H1 (cell line): ENCODE measurements around the gene C7orf57. TPM values are rescaled to one million over a fixed set of nuclear protein-coding genes. Genes with fewer than 3 reads are reported as not detected.

Source experiments
- CTCF ChIA-PET: fragments of 300-600 bp; sonication (Branson Sonifier 250); formaldehyde crosslinking; loops from one replicate; lab custom pipeline; 2021; ENCODE audit not compliant: partially characterized antibody; lab: Charles Lee
- POLR2A ChIA-PET: fragments of 300-600 bp; sonication (Branson Sonifier 250); formaldehyde crosslinking; loops from one replicate; lab custom pipeline; 2021; ENCODE audit warnings: inconsistent platforms; ENCODE audit not compliant: partially characterized antibody; lab: Charles Lee
- DNase-seq, 2 experiments: peaks; one replicate each; pipeline versions ENCODE4 v3.0.0 to v3.0.0-alpha.2; 2010 to 2022; ENCODE audit warnings: low spot score in 2 of 2, low read depth in 1 of 2, mixed read lengths in 1 of 2
- FAIRE-seq: peaks from 2 replicates; lab custom pipeline; 2011; peaks lifted over from hg19 to GRCh38; lab: Jason Lieb, UNC
- H2AFZ ChIP-seq: 2 replicates; pipeline ENCODE4 v1.8.1; 2012; ENCODE audit warnings: low read length, inconsistent platforms
- H2AK5ac ChIP-seq: 2 replicates; pipeline ENCODE4 v1.6.1; 2013; ENCODE audit warnings: low read depth, low read length
- H2BK120ac ChIP-seq: replicated peaks from 2 replicates; pipeline ENCODE3; 2013; ENCODE audit warnings: low read depth, low read length, inconsistent platforms
- H2BK12ac ChIP-seq: 2 replicates; pipeline ENCODE4 v1.6.1; 2013; ENCODE audit warnings: low read depth, low read length
- H2BK15ac ChIP-seq: 2 replicates; pipeline ENCODE4 v1.6.1; 2013; ENCODE audit warnings: low read length
- H2BK20ac ChIP-seq: 2 replicates; pipeline ENCODE4 v1.6.1; 2013; ENCODE audit warnings: low read length
- H2BK5ac ChIP-seq: 2 replicates; pipeline ENCODE4 v1.6.1; 2013; ENCODE audit warnings: low read depth, low read length
- H3K14ac ChIP-seq: 2 replicates; pipeline ENCODE4 v1.6.1; 2013; ENCODE audit warnings: inconsistent platforms; ENCODE audit not compliant: insufficient read length
- H3K18ac ChIP-seq: 2 replicates; pipeline ENCODE4 v1.6.1; 2013; ENCODE audit warnings: low read length; ENCODE audit errors: extremely low read depth
- H3K23ac ChIP-seq: 2 replicates; pipeline ENCODE4 v1.6.1; 2013; ENCODE audit warnings: inconsistent platforms; ENCODE audit not compliant: insufficient read length
- H3K23me2 ChIP-seq: 2 replicates; pipeline ENCODE4 v1.6.1; 2013; ENCODE audit warnings: low read depth, low read length
- H3K27ac ChIP-seq: 2 replicates; pipeline ENCODE4 v1.6.1; 2011; ENCODE audit warnings: low read depth, low read length, inconsistent platforms
- H3K27me3 ChIP-seq, 4 experiments: replicated peaks in 1 of 4; 1 replicate in 1 of 4; 2 replicates in 3 of 4; pipeline versions ENCODE4 v1.6.1 to v1.8.1; 2011 to 2013; ENCODE audit warnings: low read length in 3 of 4, mild to moderate bottlenecking in 3 of 4, inconsistent platforms in 2 of 4, mixed read lengths in 2 of 4, moderate library complexity in 1 of 4; ENCODE audit not compliant: control insufficient read depth in 3 of 4, insufficient read depth in 3 of 4; ENCODE audit errors: extremely low read depth in 1 of 4
- H3K36me3 ChIP-seq, 4 experiments: 2 replicates each; pipeline versions ENCODE4 v1.6.1 to v1.8.1; 2011 to 2013; ENCODE audit warnings: mild to moderate bottlenecking in 4 of 4, low read length in 3 of 4, moderate library complexity in 2 of 4, control low read depth in 1 of 4, inconsistent platforms in 1 of 4; ENCODE audit not compliant: insufficient read depth in 4 of 4, control insufficient read depth in 2 of 4
- H3K4ac ChIP-seq: replicated peaks from 2 replicates; pipeline ENCODE3; 2013; ENCODE audit warnings: low read length, low read depth, mixed read lengths, inconsistent platforms; ENCODE audit not compliant: insufficient read length
- H3K4me1 ChIP-seq, 4 experiments: replicated peaks in 1 of 4; 1 replicate in 1 of 4; 2 replicates in 3 of 4; pipeline versions ENCODE4 v1.6.1 to v1.8.1; 2011 to 2013; ENCODE audit warnings: low read length in 3 of 4, inconsistent platforms in 2 of 4, mixed read lengths in 1 of 4; ENCODE audit not compliant: insufficient read depth in 4 of 4, control insufficient read depth in 3 of 4
- H3K4me2 ChIP-seq, 2 experiments: 2 replicates each; pipeline versions ENCODE4 v1.6.1 to v1.8.1; 2011 to 2013; ENCODE audit warnings: low read depth in 2 of 2, low read length in 2 of 2, control low read depth in 1 of 2, inconsistent platforms in 1 of 2, mild to moderate bottlenecking in 1 of 2; ENCODE audit not compliant: insufficient read depth in 1 of 2
- H3K4me3 ChIP-seq, 4 experiments: fragments of 200-600, 300-600 bp in 1 of 4; sonication (generic), shearing (Covaris generic), sonication (Bioruptor Twin) in 1 of 4; 2 replicates each; pipeline versions ENCODE4 v1.5.1 to v1.8.1; 2011 to 2016; ENCODE audit warnings: low read length in 4 of 4, low read depth in 3 of 4, control low read depth in 2 of 4, inconsistent platforms in 2 of 4, mild to moderate bottlenecking in 2 of 4, mixed read lengths in 1 of 4, moderate library complexity in 1 of 4; ENCODE audit not compliant: insufficient read depth in 2 of 4; ENCODE audit errors: extremely low read depth in 1 of 4
- H3K56ac ChIP-seq: replicated peaks from 2 replicates; pipeline ENCODE3; 2013; ENCODE audit warnings: low read depth, mild to moderate bottlenecking, mixed read lengths, low read length, inconsistent platforms; ENCODE audit not compliant: insufficient read length
- H3K79me1 ChIP-seq: 2 replicates; pipeline ENCODE4 v1.6.1; 2013; ENCODE audit warnings: low read depth, low read length, control low read depth
- H3K79me2 ChIP-seq, 2 experiments: 2 replicates each; pipeline versions ENCODE4 v1.6.1 to v1.8.1; 2012 to 2013; ENCODE audit warnings: low read length in 2 of 2, mild to moderate bottlenecking in 2 of 2, inconsistent platforms in 1 of 2; ENCODE audit not compliant: insufficient read depth in 2 of 2, control insufficient read depth in 1 of 2
- H3K9ac ChIP-seq, 4 experiments: replicated peaks in 1 of 4; 1 replicate in 1 of 4; 2 replicates in 3 of 4; pipeline versions ENCODE4 v1.6.1 to v1.8.1; 2011 to 2013; ENCODE audit warnings: low read depth in 3 of 4, low read length in 3 of 4, control low read depth in 2 of 4, mild to moderate bottlenecking in 2 of 4, moderate library complexity in 2 of 4, inconsistent platforms in 1 of 4; ENCODE audit errors: extremely low read depth in 1 of 4
- H3K9me3 ChIP-seq, 2 experiments: 2 replicates each; pipeline versions ENCODE4 v1.6.1 to v1.8.1; 2012 to 2013; ENCODE audit warnings: mild to moderate bottlenecking in 2 of 2, moderate library complexity in 2 of 2, control low read depth in 1 of 2, inconsistent platforms in 1 of 2, low read depth in 1 of 2, low read length in 1 of 2, mixed read lengths in 1 of 2; ENCODE audit not compliant: insufficient read depth in 2 of 2
- H4K20me1 ChIP-seq, 2 experiments: replicated peaks in 1 of 2; 2 replicates each; pipeline versions ENCODE3 to v1.8.1; 2011 to 2013; ENCODE audit warnings: inconsistent platforms in 2 of 2, low read length in 2 of 2, mild to moderate bottlenecking in 1 of 2; ENCODE audit not compliant: insufficient read depth in 2 of 2, control insufficient read depth in 1 of 2
- H4K5ac ChIP-seq: 2 replicates; pipeline ENCODE4 v1.6.1; 2013; ENCODE audit warnings: low read length, low read depth, mixed read lengths, inconsistent platforms; ENCODE audit not compliant: insufficient read length
- H4K8ac ChIP-seq: 2 replicates; pipeline ENCODE4 v1.8.0; 2013; ENCODE audit warnings: mild to moderate bottlenecking, moderate library complexity, low read length, inconsistent platforms; ENCODE audit not compliant: insufficient read depth; ENCODE audit errors: extremely low read depth
- H4K91ac ChIP-seq: replicated peaks from 2 replicates; pipeline ENCODE3; 2013; ENCODE audit warnings: low read length, mixed read lengths, inconsistent platforms; ENCODE audit not compliant: insufficient read length
- BACH1 ChIP-seq: IDR thresholded peaks from 2 replicates; pipeline ENCODE4 v1.6.1; 2012; ENCODE audit warnings: low read length, improper control_type of control experiment
- JUN ChIP-seq: IDR thresholded peaks from 2 replicates; pipeline ENCODE4 v1.6.1; 2011; ENCODE audit warnings: low read depth, mild to moderate bottlenecking, improper control_type of control experiment, low read length
- KDM5A ChIP-seq: fragments of 200-600 bp; IDR thresholded peaks from 2 replicates; pipeline ENCODE4 v1.7.1; 2012; ENCODE audit warnings: mild to moderate bottlenecking, low read length, inconsistent platforms, mixed read lengths
- POLR2A ChIP-seq, 2 experiments: IDR thresholded peaks; 1 replicate in 1 of 2; 2 replicates in 1 of 2; pipeline ENCODE4 v1.6.1; 2011; ENCODE audit warnings: low read depth in 2 of 2, low read length in 2 of 2, mild to moderate bottlenecking in 2 of 2; ENCODE audit errors: control extremely low read depth in 1 of 2
- WGBS, 2 experiments: shearing (Covaris generic) in 1 of 2; methylation state at CpG; one replicate each; pipeline versions ENCODE4 v1.1.6 to v1.1.7; 2013 to 2015; ENCODE audit warnings: low lambda C conversion rate in 2 of 2, mixed read lengths in 2 of 2, inconsistent platforms in 1 of 2, low coverage in 1 of 2, missing lambda C conversion rate in 1 of 2; ENCODE audit not compliant: insufficient replicate concordance in 2 of 2, insufficient coverage in 1 of 2, insufficient read length in 1 of 2; ENCODE audit errors: extremely low coverage in 1 of 2, missing lambda C conversion rate in 1 of 2; 5-methylcytosine and 5-hydroxymethylcytosine counted together
- polyA plus RNA-seq, 7 experiments: library from polyadenylated mRNA; depleted of rRNA in 3 of 7; stranded (reverse) in 5 of 7; unstranded in 2 of 7; fragments of >200 nt in 5 of 7; fragments of 200-250 nt in 2 of 7; gene quantifications; 1 replicate in 5 of 7; 2 replicates in 1 of 7; 4 replicates in 1 of 7; pipeline versions ENCODE4 v1.2.1 to v1.2.3, GENCODE V29; 2011 to 2013; ENCODE audit warnings: missing spikeins in 2 of 7, mixed read lengths in 2 of 7
- total RNA-seq: library from RNA; stranded (reverse); fragmentation: NEBNext Ultra II Directional; extraction: Animal tissue kit (Norgen Biotek cat#: 25700); gene quantifications from 2 replicates; pipeline ENCODE4 v1.2.1, GENCODE V29; 2021

C7orf57 gene
- total and polyA plus RNA-seq, 2 of the 8 experiments (the other 6 are each of a cell fraction or from before 2014, with no cell fraction given), result 0.08 to 0.56 TPM

GRCh38 chr7:48106906-48107659 is 71.7 kb downstream of the C7orf57 start:
- Histone ChIP-seq H2BK12ac (no peak overlapping the region), H3K9ac (no peak overlapping the region)
- TF ChIP-seq JUN (no peak), BACH1 (no peak), KDM5A (no peak), POLR2A (IDR thresholded peaks at IDR 0.05; ENCODE audit: control extremely low read depth in 1 of 2, low read depth in 2 of 2, low read length in 2 of 2) (no peak)
- TF ChIP-seq, all 59 proteins: peak for 0
- ChIA-PET CTCF (interaction anchor here (0.7 to 4.6 kb wide), 6 partner anchors 14 to 163 kb away, joined by 3 to 33 read pairs (median 3); no protein-coding TSS in a partner anchor), POLR2A (interaction anchor here (0.6 to 2.0 kb wide), 4 partner anchors 11 to 167 kb away, joined by 3 to 6 read pairs (median 5); partner anchors contain the start of gene UPP1)
- Histone ChIP-seq H3K56ac (no peak overlapping the region), H3K27me3 (no peaks in the 10 kb centered on the region), H2BK20ac (no peak overlapping the region), H3K4me3 (no peak overlapping the region), H3K18ac (no peak overlapping the region), H2AK5ac (no peak overlapping the region), H3K79me1 (0 out of 2 replicates have a peak, but pooled peaks cover 2% of the 10 kb centered on the region), H4K20me1 (peaks cover 2% of the 10 kb centered on the region in 2 experiments), H4K91ac (no peak overlapping the region), H2AFZ (no peak overlapping the region), H3K14ac (no peak overlapping the region), H2BK5ac (no peak overlapping the region), H3K27ac (no peak overlapping the region), H3K4me2 (no peak overlapping the region), H4K5ac (no peak overlapping the region), H3K4me1 (no peaks in the 10 kb centered on the region), H3K36me3 (peaks cover 15 to 61% (median 41%) of the 10 kb centered on the region in 4 experiments), H3K4ac (no peak overlapping the region), H3K79me2 (no peaks in the 10 kb centered on the region), H2BK120ac (no peak overlapping the region), H3K23ac (no peak overlapping the region), H4K8ac (no peak overlapping the region), H2BK15ac (no peak overlapping the region), H3K23me2 (no peaks in the 10 kb centered on the region; the same call in 1 of the 2 replicates), H3K9me3 (no peaks in the 10 kb centered on the region)
- FAIRE-seq, result no peak
- WGBS, 2 experiments, result 92% methylated on average over 26 of the region's 29 CpGs; no CpG with 5 or more reads in 1 of the 2 experiments
- DNase-seq, result no peak
